Measurements from ENCODE around the gene PPM1N.

The PPM1N gene

GRCh38 chr19:45467456-45468158, 30.6 kb upstream of the PPM1N start, which contains the start of gene FOSB:
Gene FOSB, plus strand, starts transcription at chr19:45467996. Its CDS starts 591 bp downstream, at chr19:45468587.
- Mint-ChIP-seq H3K4me1 (ENCODE audit: low read depth) (peaks cover 31% of the 10 kb centered on the region), H3K27ac (peak within 1 kb of the TSS; percentile 91), H3K9me3 (ENCODE audit: low read depth) (no peaks in the 10 kb centered on the region), H3K36me3 (peaks cover 4% of the 10 kb centered on the region), H3K27me3 (no peaks in the 10 kb centered on the region), H3K4me3 (peak within 1 kb of the TSS; percentile 90)

- Mint-ChIP-seq H3K4me3 (peak overlapping the region; percentile 90), H3K27me3 (no peaks in the 10 kb centered on the region), H3K27ac (peak overlapping the region; percentile 91), H3K9me3 (ENCODE audit: low read depth) (no peaks in the 10 kb centered on the region), H3K4me1 (ENCODE audit: low read depth) (peaks cover 34% of the 10 kb centered on the region), H3K36me3 (peaks cover 7% of the 10 kb centered on the region)
Measured at GRCh38 chr19:45468159-45468651, 30.0 kb upstream of the PPM1N start.

- Mint-ChIP-seq H3K27me3 (no peaks in the 10 kb centered on the region), H3K9me3 (ENCODE audit: low read depth) (no peaks in the 10 kb centered on the region), H3K4me1 (ENCODE audit: low read depth) (peaks cover 35% of the 10 kb centered on the region)
Measured at GRCh38 chr19:45468803-45469131, 29.5 kb upstream of the PPM1N start.

GRCh38 chr19:45469132-45469944, 28.9 kb upstream of the PPM1N start:
- Mint-ChIP-seq H3K4me3 (peak overlapping the region; percentile 90), H3K4me1 (ENCODE audit: low read depth) (peaks cover 36% of the 10 kb centered on the region), H3K9me3 (ENCODE audit: low read depth) (no peaks in the 10 kb centered on the region), H3K36me3 (peaks cover 7% of the 10 kb centered on the region), H3K27me3 (no peaks in the 10 kb centered on the region), H3K27ac (peak overlapping the region; percentile 91)

More at GRCh38 chr19:45468803-45469131, 29.5 kb upstream of the PPM1N start:
- H3K4me3 Mint-ChIP-seq = peak overlapping the region; percentile 90
- H3K36me3 Mint-ChIP-seq = peaks cover 7% of the 10 kb centered on the region
- peak overlapping the region; percentile 91 for H3K27ac Mint-ChIP-seq

- Mint-ChIP-seq H3K27ac (peak overlapping the region; percentile 50), H3K4me3 (peak overlapping the region; percentile 90), H3K36me3 (peaks cover 7% of the 10 kb centered on the region), H3K27me3 (no peaks in the 10 kb centered on the region), H3K9me3 (ENCODE audit: low read depth) (no peaks in the 10 kb centered on the region), H3K4me1 (ENCODE audit: low read depth) (peaks cover 41% of the 10 kb centered on the region)
Measured at GRCh38 chr19:45469945-45470761, 28.1 kb upstream of the PPM1N start.

GRCh38 chr19:45470762-45471081, 27.5 kb upstream of the PPM1N start:
- Mint-ChIP-seq H3K27ac (no peak overlapping the region), H3K36me3 (peaks cover 7% of the 10 kb centered on the region), H3K9me3 (ENCODE audit: low read depth) (no peaks in the 10 kb centered on the region), H3K4me1 (ENCODE audit: low read depth) (peaks cover 41% of the 10 kb centered on the region), H3K27me3 (no peaks in the 10 kb centered on the region), H3K4me3 (peak overlapping the region; percentile 90)

- H3K27ac Mint-ChIP-seq = no peak overlapping the region
- no peaks in the 10 kb centered on the region for H3K27me3 Mint-ChIP-seq
- H3K36me3 Mint-ChIP-seq = peaks cover 7% of the 10 kb centered on the region
- peak overlapping the region; percentile 90 for H3K4me3 Mint-ChIP-seq
- peaks cover 42% of the 10 kb centered on the region for H3K4me1 Mint-ChIP-seq (ENCODE audit: low read depth)
- no peaks in the 10 kb centered on the region for H3K9me3 Mint-ChIP-seq (ENCODE audit: low read depth)
Measured at GRCh38 chr19:45471111-45471930, 26.9 kb upstream of the PPM1N start.

- H3K9me3 Mint-ChIP-seq (ENCODE audit: low read depth) = no peaks in the 10 kb centered on the region
- no peak overlapping the region for H3K27ac Mint-ChIP-seq
- peaks cover 7% of the 10 kb centered on the region for H3K36me3 Mint-ChIP-seq
- peak overlapping the region; percentile 61 for H3K4me3 Mint-ChIP-seq
- H3K27me3 Mint-ChIP-seq = no peaks in the 10 kb centered on the region
- peaks cover 44% of the 10 kb centered on the region for H3K4me1 Mint-ChIP-seq (ENCODE audit: low read depth)
Measured at GRCh38 chr19:45471931-45472562, 26.2 kb upstream of the PPM1N start.

- Mint-ChIP-seq H3K27ac (peak overlapping the region; percentile 61), H3K27me3 (no peaks in the 10 kb centered on the region), H3K9me3 (ENCODE audit: low read depth) (no peaks in the 10 kb centered on the region), H3K4me1 (ENCODE audit: low read depth) (peaks cover 47% of the 10 kb centered on the region), H3K36me3 (peaks cover 7% of the 10 kb centered on the region), H3K4me3 (peak overlapping the region; percentile 61)
Measured at GRCh38 chr19:45472563-45473366, 25.5 kb upstream of the PPM1N start.

GRCh38 chr19:45473367-45473681, 24.9 kb upstream of the PPM1N start:
- Mint-ChIP-seq H3K9me3 (ENCODE audit: low read depth) (no peaks in the 10 kb centered on the region), H3K4me3 (no peak overlapping the region), H3K4me1 (ENCODE audit: low read depth) (peaks cover 50% of the 10 kb centered on the region), H3K36me3 (peaks cover 7% of the 10 kb centered on the region), H3K27ac (no peak overlapping the region), H3K27me3 (no peaks in the 10 kb centered on the region)

GRCh38 chr19:45473682-45474605, 24.3 kb upstream of the PPM1N start:
- no peaks in the 10 kb centered on the region for H3K9me3 Mint-ChIP-seq (ENCODE audit: low read depth)
- peaks cover 54% of the 10 kb centered on the region for H3K4me1 Mint-ChIP-seq (ENCODE audit: low read depth)
- H3K36me3 Mint-ChIP-seq = peaks cover 7% of the 10 kb centered on the region

GRCh38 chr19:45474606-45475521, 23.4 kb upstream of the PPM1N start:
- Mint-ChIP-seq H3K4me3 (no peak overlapping the region), H3K27ac (no peak overlapping the region), H3K9me3 (ENCODE audit: low read depth) (no peaks in the 10 kb centered on the region), H3K27me3 (no peaks in the 10 kb centered on the region), H3K4me1 (ENCODE audit: low read depth) (peaks cover 55% of the 10 kb centered on the region), H3K36me3 (peaks cover 7% of the 10 kb centered on the region)

More at GRCh38 chr19:45473682-45474605, 24.3 kb upstream of the PPM1N start:
- no peak overlapping the region for H3K4me3 Mint-ChIP-seq
- no peak overlapping the region for H3K27ac Mint-ChIP-seq
- H3K27me3 Mint-ChIP-seq = no peaks in the 10 kb centered on the region

All from activated naive CD8-positive, alpha-beta T cell (primary cell).